K562 (cell line): ENCODE results near the gene HCRT. TPM values are rescaled to one million over a fixed set of nuclear protein-coding genes. Genes with fewer than 3 reads are reported as not detected.
A peak's percentile ranks its signal among the peaks of the same experiment; 100 is the strongest.

Experiments used
- ATAC-seq: fragments of 200-7000 bp; cut with Tn5 transposase; 3 replicates; pipeline ENCODE4 v1.9.1; 2020; ENCODE audit warnings: moderate library complexity
- BruUV-seq: library from RNA; stranded (reverse); fragments of 400-500 nt; replicated peaks from 2 replicates; lab custom pipeline; 2021; lab: Mats Ljungman, UMichigan
- CTCF ChIA-PET: fragments of 300-600 bp; formaldehyde crosslinking; extraction: SDS; loops from one replicate; lab custom pipeline; 2021; ENCODE audit warnings: low intra/inter-chr PET ratio; lab: Yijun Ruan, JAX
- POLR2A ChIA-PET: fragments of 300-600, 350-650 bp; sonication (Branson Sonifier 250); formaldehyde crosslinking; extraction: SDS; loops from one replicate; lab custom pipeline; 2021; ENCODE audit warnings: antibody characterized with exemption, inconsistent platforms; lab: Yijun Ruan, JAX
- DNase-seq, 4 experiments: peaks; one replicate each; pipeline versions ENCODE4 v3.0.0 to v3.0.0-alpha.2; 2011 to 2018; ENCODE audit warnings: low spot score in 3 of 4, mixed read lengths in 3 of 4; ENCODE audit errors: extremely low read depth in 1 of 4
- FAIRE-seq: peaks from 2 replicates; lab custom pipeline; 2011; peaks lifted over from hg19 to GRCh38; lab: Jason Lieb, UNC
- H2AFZ ChIP-seq: 2 replicates; pipeline ENCODE4 v1.6.0; 2011; ENCODE audit warnings: low read depth, low read length, control low read depth, inconsistent platforms
- H3K27ac ChIP-seq: fragments of 200-600 bp; 3 replicates; pipeline ENCODE4 v1.8.0; 2011; ENCODE audit warnings: low read depth, mild to moderate bottlenecking, control low read depth, inconsistent platforms, low read length, moderate library complexity, mixed read lengths; ENCODE audit errors: extremely low read depth
- H3K27me3 ChIP-seq, 2 experiments: fragments of 300-600 bp in 1 of 2; 2 replicates in 1 of 2; 3 replicates in 1 of 2; pipeline versions ENCODE4 v1.6.0 to v1.8.0; 2011; ENCODE audit warnings: inconsistent platforms in 2 of 2, low read length in 2 of 2, mild to moderate bottlenecking in 1 of 2, mixed read lengths in 1 of 2, moderate library complexity in 1 of 2; ENCODE audit not compliant: control insufficient read depth in 2 of 2, insufficient read depth in 2 of 2
- H3K36me3 ChIP-seq: fragments of 300-600 bp; 3 replicates; pipeline ENCODE4 v1.8.0; 2011; ENCODE audit warnings: mild to moderate bottlenecking, low read length, inconsistent platforms; ENCODE audit not compliant: control insufficient read depth, insufficient read depth
- H3K4me1 ChIP-seq, 2 experiments: fragments of 200-600 bp in 1 of 2; replicated peaks in 1 of 2; 2 replicates in 1 of 2; 3 replicates in 1 of 2; pipeline versions ENCODE4 v1.5.1 to v1.8.0; 2011; ENCODE audit warnings: inconsistent platforms in 2 of 2, low read length in 2 of 2, mild to moderate bottlenecking in 1 of 2, mixed read lengths in 1 of 2, moderate library complexity in 1 of 2; ENCODE audit not compliant: control insufficient read depth in 2 of 2, insufficient read depth in 2 of 2
- H3K4me2 ChIP-seq: 2 replicates; pipeline ENCODE4 v1.6.1; 2011; ENCODE audit warnings: low read length, control low read depth, inconsistent platforms, mixed read lengths; ENCODE audit not compliant: insufficient read depth
- H3K4me3 ChIP-seq: fragments of 200-600 bp; sonication (generic), shearing (Covaris generic); 2 replicates; pipeline ENCODE4 v1.5.1; 2016; ENCODE audit warnings: control low read depth, inconsistent platforms
- H3K79me2 ChIP-seq: fragments of 200-600 bp; 3 replicates; pipeline ENCODE4 v1.8.0; 2011; ENCODE audit warnings: low read length, inconsistent platforms; ENCODE audit not compliant: control insufficient read depth, insufficient read depth
- H3K9ac ChIP-seq, 2 experiments: 2 replicates each; pipeline versions ENCODE4 v1.6.0 to v1.6.1; 2011; ENCODE audit warnings: low read depth in 2 of 2, low read length in 2 of 2, control low read depth in 1 of 2, inconsistent platforms in 1 of 2, mild to moderate bottlenecking in 1 of 2, mixed read lengths in 1 of 2; ENCODE audit not compliant: insufficient read depth in 1 of 2
- H3K9me1 ChIP-seq: one replicate; pipeline ENCODE4 v1.6.0; 2011; ENCODE audit warnings: inconsistent platforms, mild to moderate bottlenecking, low read length, moderate library complexity; ENCODE audit not compliant: control insufficient read depth, insufficient read depth
- H3K9me3 ChIP-seq: replicated peaks from 2 replicates; pipeline ENCODE4 v1.5.1; 2011; ENCODE audit warnings: low read depth, low read length, inconsistent platforms; ENCODE audit not compliant: control insufficient read depth, insufficient read depth
- H4K20me1 ChIP-seq: replicated peaks from 2 replicates; pipeline ENCODE4 v1.6.1; 2011; ENCODE audit warnings: low read length, inconsistent platforms, mixed read lengths; ENCODE audit not compliant: control insufficient read depth, insufficient read depth
- ESRRA ChIP-seq: fragments of 450-650 bp; IDR thresholded peaks from 2 replicates; pipeline ENCODE4 v1.6.1; 2014; ENCODE audit warnings: low read depth, mild to moderate bottlenecking, moderate library complexity, borderline replicate concordance
- TRIM24 ChIP-seq, 2 experiments: fragments of 450-650 bp; IDR thresholded peaks; 2 replicates each; pipeline ENCODE4 v1.6.1; 2016
- WGBS: fragments of 100-300 bp; shearing (Covaris generic); methylation state at CpG from one replicate; pipeline ENCODE4 v1.1.6; 2016; ENCODE audit warnings: low coverage, mixed read lengths; ENCODE audit not compliant: insufficient coverage; ENCODE audit errors: missing lambda C conversion rate; 5-methylcytosine and 5-hydroxymethylcytosine counted together
- in situ Hi-C: fragments of 300-500 bp; cut with MboI; formaldehyde crosslinking; loops from 4 replicates; pipeline ENCODE4 v1.15.0; 2018; ENCODE audit warnings: inconsistent platforms, mixed read lengths
- intact Hi-C: fragments of 100-400 bp; cut with micrococcal nuclease; formaldehyde crosslinking; loops from 2 replicates; pipeline ENCODE4 v1.14.2; 2022
- polyA plus RNA-seq, 8 experiments: library from polyadenylated mRNA; depleted of rRNA in 4 of 8; stranded (reverse) in 5 of 8; unstranded in 3 of 8; fragments of >200 nt; fragmentation: Nextera tagmentation in 2 of 8; fragmentation: Illumina TruSeq in 1 of 8; extraction: Ambion mirVana in 2 of 8; extraction: Trizol in 1 of 8; gene quantifications; 2 replicates each; pipeline versions ENCODE4 v1.2.1 to v1.2.3, GENCODE V29; 2011 to 2014; ENCODE audit warnings: inconsistent platforms in 1 of 8, missing spikeins in 1 of 8
- total RNA-seq, 7 experiments: library from RNA; depleted of rRNA in 6 of 7; stranded (reverse); fragments of >200 nt in 6 of 7; fragmentation: Illumina TruSeq in 2 of 7; extraction: Trizol in 2 of 7; gene quantifications; 2 replicates each; pipeline versions ENCODE4 v1.2.1 to v1.2.3, GENCODE V29; 2011 to 2021; ENCODE audit warnings: low replicate concordance in 1 of 7
- TF ChIP-seq, protein P1 (sequence below): sonication (generic); formaldehyde crosslinking; IDR thresholded peaks from 2 replicates; pipeline ENCODE4 v1.8.1; 2023; ENCODE audit warnings: missing genetic modification reagents, mild to moderate bottlenecking, borderline replicate concordance

Gene HCRT
- total and polyA plus RNA-seq, 9 of the 15 experiments (the other 6 are each of a cell fraction or from before 2014, with no cell fraction given) = not detected

DNA sequence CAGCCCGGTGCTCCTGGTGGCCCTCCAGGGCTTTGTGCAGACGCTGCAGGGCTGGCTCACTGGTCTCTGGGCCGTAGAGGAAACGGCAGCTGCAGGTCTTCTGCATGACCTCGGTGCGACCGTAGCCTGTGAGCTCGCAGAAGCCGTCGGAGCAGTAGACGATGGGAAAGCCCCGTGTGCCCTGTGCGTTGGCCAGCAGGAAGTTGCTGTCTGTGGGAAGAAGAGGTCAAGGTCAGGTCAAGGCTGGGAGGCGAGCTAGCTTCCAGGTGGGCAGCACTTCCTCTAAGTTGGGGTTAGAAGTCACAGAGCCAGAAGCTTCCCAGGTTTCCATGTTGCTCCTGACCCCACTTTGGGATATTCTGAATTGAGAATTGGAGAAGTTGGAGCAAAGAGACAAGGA lies 6.4 kb downstream of the HCRT start:
- Histone ChIP-seq H3K9ac (peak overlapping the region in 1 of 2 experiments; percentile 19; a peak in 1 of 4 replicates), H2AFZ (no peak overlapping the region), H3K4me3 (no peak overlapping the region), H3K27me3 (no peaks in the 10 kb centered on the region), H3K4me1 (peaks cover 23 to 33% of the 10 kb centered on the region in 2 experiments), H3K27ac (no peak overlapping the region), H4K20me1 (0 out of 2 replicates have a peak, but pooled peaks cover 4% of the 10 kb centered on the region), H3K79me2 (peaks cover 10% of the 10 kb centered on the region; the same call in 2 of the 3 replicates), H3K9me1 (peaks cover 7% of the 10 kb centered on the region), H3K9me3 (no peaks in the 10 kb centered on the region), H3K36me3 (no peaks in the 10 kb centered on the region), H3K4me2 (no peak overlapping the region)
- TF ChIP-seq TRIM24 (IDR thresholded peaks at IDR 0.05) (no peak), ESRRA (peak; percentile 41; the same call in 1 of the 2 replicates)
- TF ChIP-seq, protein P1, sequence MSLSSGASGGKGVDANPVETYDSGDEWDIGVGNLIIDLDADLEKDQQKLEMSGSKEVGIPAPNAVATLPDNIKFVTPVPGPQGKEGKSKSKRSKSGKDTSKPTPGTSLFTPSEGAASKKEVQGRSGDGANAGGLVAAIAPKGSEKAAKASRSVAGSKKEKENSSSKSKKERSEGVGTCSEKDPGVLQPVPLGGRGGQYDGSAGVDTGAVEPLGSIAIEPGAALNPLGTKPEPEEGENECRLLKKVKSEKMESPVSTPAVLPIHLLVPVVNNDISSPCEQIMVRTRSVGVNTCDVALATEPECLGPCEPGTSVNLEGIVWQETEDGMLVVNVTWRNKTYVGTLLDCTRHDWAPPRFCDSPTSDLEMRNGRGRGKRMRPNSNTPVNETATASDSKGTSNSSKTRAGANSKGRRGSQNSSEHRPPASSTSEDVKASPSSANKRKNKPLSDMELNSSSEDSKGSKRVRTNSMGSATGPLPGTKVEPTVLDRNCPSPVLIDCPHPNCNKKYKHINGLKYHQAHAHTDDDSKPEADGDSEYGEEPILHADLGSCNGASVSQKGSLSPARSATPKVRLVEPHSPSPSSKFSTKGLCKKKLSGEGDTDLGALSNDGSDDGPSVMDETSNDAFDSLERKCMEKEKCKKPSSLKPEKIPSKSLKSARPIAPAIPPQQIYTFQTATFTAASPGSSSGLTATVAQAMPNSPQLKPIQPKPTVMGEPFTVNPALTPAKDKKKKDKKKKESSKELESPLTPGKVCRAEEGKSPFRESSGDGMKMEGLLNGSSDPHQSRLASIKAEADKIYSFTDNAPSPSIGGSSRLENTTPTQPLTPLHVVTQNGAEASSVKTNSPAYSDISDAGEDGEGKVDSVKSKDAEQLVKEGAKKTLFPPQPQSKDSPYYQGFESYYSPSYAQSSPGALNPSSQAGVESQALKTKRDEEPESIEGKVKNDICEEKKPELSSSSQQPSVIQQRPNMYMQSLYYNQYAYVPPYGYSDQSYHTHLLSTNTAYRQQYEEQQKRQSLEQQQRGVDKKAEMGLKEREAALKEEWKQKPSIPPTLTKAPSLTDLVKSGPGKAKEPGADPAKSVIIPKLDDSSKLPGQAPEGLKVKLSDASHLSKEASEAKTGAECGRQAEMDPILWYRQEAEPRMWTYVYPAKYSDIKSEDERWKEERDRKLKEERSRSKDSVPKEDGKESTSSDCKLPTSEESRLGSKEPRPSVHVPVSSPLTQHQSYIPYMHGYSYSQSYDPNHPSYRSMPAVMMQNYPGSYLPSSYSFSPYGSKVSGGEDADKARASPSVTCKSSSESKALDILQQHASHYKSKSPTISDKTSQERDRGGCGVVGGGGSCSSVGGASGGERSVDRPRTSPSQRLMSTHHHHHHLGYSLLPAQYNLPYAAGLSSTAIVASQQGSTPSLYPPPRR (CRISPR knock-in tag) = no peak
- BruUV-seq = no TSS peak
- ChIA-PET CTCF (no interaction called here), POLR2A (interaction anchor here (0.9 to 1.3 kb wide), 2 partner anchors 11 to 23 kb away, joined by 3 read pairs; no protein-coding TSS in a partner anchor)
- in situ Hi-C loops (no loop called here), intact Hi-C loops (no loop called here)
- FAIRE-seq (no peak), DNase-seq (no peak), ATAC-seq (no peak)
- WGBS = 54% methylated on average over 14 of the region's 14 CpGs
